ENCODE measurements around the gene OR1A2.
"Not testable (repeated sequence)": the region's sequence is repeated elsewhere in the genome, so short reads cannot be mapped to it uniquely, and the experiment has no call there.

OR1A2 gene

DNA sequence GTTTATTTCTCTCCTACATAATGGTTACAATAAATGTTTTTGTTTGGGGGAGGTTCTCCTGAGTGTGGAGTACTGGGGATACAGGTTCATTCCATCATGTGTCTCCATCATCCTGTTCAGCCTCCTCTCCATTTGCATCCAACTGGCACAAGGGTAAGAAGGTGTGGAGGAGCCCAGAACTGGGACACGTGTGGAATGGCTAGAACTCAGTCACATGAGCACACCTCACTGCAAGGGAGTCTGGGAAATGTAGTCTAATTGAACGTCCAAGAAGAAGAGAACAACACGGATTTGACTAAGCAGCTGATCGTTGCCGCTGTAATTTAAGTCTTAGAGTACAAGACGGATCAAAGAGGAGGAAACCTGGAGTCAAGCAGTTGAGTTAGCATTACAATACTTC lies 16.3 kb downstream of the OR1A2 start:
- no peak for DNase-seq (ENCODE audit: low read depth)
- H3K4me3 ChIP-seq (ENCODE audit: low read length), result no peak overlapping the region
- TF ChIP-seq, protein P1, sequence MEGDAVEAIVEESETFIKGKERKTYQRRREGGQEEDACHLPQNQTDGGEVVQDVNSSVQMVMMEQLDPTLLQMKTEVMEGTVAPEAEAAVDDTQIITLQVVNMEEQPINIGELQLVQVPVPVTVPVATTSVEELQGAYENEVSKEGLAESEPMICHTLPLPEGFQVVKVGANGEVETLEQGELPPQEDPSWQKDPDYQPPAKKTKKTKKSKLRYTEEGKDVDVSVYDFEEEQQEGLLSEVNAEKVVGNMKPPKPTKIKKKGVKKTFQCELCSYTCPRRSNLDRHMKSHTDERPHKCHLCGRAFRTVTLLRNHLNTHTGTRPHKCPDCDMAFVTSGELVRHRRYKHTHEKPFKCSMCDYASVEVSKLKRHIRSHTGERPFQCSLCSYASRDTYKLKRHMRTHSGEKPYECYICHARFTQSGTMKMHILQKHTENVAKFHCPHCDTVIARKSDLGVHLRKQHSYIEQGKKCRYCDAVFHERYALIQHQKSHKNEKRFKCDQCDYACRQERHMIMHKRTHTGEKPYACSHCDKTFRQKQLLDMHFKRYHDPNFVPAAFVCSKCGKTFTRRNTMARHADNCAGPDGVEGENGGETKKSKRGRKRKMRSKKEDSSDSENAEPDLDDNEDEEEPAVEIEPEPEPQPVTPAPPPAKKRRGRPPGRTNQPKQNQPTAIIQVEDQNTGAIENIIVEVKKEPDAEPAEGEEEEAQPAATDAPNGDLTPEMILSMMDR (conservative IDR thresholded peaks at IDR 0.05; ENCODE audit: low read length), result no peak

DNA sequence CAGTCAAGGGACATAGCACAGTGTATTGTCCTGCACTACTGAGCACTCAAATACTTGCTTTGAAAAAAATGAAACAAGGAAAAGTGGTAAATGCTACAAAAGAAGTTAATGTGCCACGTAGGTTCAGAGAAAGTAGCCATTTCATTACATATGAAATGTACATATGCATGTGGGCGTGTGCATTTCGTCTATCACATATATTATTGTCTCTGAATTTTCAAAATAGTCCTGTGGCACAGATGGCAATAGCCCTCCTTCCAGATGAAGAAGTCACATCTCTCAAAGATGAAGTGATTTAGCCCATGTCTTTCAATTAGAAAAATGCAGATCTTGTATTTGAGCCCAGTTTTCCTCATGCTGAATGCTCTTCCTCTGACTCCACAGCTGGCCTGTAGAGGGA lies 22.7 kb downstream of the OR1A2 start:
- H3K4me3 ChIP-seq (ENCODE audit: low read length); DNase-seq (ENCODE audit: low read depth): not testable (repeated sequence)

DNA sequence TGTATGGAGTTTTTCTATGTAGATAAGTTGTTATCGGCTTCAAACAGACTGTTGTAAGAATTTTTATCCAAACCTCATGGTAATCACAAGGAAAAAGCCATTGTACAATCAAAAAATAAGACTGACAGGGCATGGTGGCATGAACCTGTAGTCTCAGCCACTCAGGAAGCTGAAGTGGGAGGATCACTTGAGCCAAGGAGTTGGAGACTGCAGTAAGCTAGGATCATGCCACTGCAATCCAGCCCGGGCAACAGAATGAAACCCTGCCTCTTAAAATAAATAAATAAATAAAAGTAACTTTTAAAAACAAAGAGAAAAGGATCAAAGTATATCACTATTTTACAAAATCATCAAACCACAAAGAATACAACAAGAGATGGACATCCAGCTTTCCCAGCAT lies 24.5 kb downstream of the OR1A2 start:
- TF ChIP-seq, protein P1 (conservative IDR thresholded peaks at IDR 0.05; ENCODE audit: low read length), result no peak
- DNase-seq (ENCODE audit: low read depth), result no peak
- H3K4me3 ChIP-seq (ENCODE audit: low read length), result no peak overlapping the region

DNA sequence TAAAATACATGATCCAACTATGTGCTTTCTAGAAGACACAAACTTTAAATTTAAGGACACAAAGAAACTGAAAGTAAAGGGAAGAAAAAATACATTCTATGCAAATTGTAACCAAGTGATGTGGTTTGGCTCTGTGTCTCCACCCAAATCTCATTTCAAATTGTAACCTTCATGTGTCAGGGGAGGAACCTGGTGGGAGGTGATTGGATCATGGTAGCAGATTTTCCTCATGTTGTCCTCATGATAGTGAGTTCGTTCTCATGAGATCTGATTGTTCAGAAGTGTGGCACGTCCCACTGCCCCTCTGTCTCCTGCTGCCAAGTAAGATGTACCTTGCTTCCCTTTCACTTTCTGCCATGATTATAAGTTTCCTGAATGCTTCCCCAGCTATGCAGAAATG lies 25.2 kb downstream of the OR1A2 start:
- TF ChIP-seq, protein P1 (conservative IDR thresholded peaks at IDR 0.05; ENCODE audit: low read length), result no peak
- H3K4me3 ChIP-seq (ENCODE audit: low read length), result no peak overlapping the region
- DNase-seq (ENCODE audit: low read depth), result no peak

DNA sequence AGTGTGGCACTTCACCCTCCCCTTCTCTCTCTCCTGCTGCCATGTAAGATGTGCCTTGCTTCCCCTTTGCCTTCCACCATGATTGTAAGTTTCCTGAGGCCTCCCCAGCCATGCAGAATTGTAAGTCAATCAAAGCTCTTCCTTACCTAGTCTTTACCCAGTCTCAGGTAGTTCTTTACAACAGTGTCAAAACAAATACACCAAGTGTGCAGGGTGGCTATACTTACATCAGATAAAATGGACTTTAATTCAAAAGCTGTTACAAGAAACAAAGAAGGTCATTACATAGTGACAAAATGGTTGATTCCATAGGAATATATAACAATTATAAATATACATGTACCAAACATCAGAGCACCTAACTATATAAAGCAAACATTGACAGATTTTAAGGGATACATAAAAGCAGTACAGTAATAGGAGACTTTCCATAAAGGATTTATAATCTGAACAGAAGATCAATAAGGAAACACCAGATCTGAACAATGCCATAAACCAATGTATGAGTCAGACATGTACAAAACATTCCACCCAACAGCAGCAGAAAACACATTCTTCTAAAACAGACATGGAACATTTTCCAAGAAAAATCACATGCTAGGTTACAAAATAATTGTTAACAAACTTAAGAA lies 27.5 kb downstream of the OR1A2 start:
- not testable (repeated sequence) for H3K4me3 ChIP-seq (ENCODE audit: low read length); DNase-seq (ENCODE audit: low read depth)

DNA sequence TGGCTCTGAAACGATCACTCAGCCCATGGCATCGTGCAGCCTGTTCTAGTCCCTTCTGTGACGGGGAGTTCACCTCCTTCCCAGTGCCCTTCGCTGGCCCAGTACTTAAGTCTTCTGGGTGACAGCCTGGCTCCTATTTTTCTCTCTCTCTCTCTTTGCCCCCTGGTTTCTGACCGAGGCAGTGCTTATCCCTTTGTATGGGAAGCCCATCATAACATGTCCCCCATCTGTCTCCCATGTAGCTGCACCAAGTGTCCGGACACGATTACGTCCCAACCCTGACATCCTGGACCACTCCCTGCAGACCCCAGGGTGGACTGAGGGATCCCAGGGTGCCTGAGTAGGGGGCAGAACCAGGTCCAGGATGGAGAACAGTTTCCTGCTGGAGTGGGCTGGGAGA lies 35.0 kb downstream of the OR1A2 start:
- H3K4me3 ChIP-seq (ENCODE audit: low read length); DNase-seq (ENCODE audit: low read depth): not testable (repeated sequence)

DNA sequence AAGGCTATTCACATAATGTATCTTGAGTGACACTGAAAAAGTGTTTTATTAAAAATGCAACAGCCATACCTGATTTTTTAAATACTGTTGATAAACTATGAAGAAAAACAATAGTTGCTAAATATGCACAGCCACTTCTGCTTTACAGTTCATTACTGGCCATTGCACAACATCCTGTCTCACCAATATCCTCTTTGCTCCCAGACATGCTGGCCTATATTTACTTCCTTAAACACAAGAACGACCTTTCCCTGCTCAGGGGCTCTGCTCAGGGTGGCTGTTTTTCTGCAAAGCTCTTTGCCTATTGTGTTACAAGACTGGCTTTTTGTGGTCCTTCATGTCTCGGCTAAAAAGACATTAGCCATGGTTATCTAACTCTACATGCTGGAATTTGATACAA lies 41.4 kb downstream of the OR1A2 start:
- not testable (repeated sequence) for DNase-seq (ENCODE audit: low read depth)

DNA sequence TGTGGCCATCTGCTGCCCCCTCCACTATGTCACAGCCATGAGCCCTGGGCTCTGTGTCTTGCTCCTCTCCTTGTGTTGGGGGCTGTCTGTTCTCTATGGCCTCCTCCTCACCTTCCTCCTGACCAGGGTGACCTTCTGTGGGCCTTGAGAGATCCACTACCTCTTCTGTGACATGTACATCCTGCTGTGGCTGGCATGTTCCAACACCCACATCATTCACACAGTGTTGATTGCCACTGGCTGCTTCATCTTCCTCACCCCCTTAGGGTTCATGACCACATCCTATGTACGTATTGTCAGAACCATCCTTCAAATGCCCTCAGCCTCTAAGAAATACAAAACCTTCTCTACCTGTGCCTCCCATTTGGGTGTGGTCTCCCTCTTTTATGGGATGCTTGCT lies 43.7 kb downstream of the OR1A2 start:
- not testable (repeated sequence) for DNase-seq (ENCODE audit: low read depth); H3K4me3 ChIP-seq (ENCODE audit: low read length)

More for the DNA sequence above, 41.4 kb downstream of the OR1A2 start:
- not testable (repeated sequence) for H3K4me3 ChIP-seq (ENCODE audit: low read length)

DNA sequence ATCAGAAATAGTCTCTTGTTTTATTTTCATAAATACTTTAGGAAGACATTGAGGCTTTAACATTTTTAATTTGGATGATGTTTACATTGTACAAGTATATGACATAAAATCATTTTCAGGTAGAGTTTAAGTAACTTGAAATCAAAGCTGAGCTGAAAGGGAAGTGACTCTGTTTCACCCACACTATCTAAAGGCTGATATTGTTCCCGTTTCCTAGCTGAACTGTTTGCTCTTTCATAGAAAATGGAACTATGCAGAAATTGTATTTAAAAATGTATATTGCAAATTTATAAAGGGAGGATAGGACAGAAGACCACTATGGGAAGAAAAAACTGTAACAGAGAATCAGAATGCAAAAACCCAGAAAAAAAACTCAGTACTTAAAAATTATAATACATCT lies 47.5 kb downstream of the OR1A2 start:
- DNase-seq (ENCODE audit: low read depth); H3K4me3 ChIP-seq (ENCODE audit: low read length): not testable (repeated sequence)

All from AG10803 (cell line).